GM12878 (cell line): ENCODE results near the gene FSTL4. TPM values are rescaled to one million over a fixed set of nuclear protein-coding genes. Genes with fewer than 3 reads are reported as not detected.

Source experiments
- HDAC6 ChIP-seq: fragments of 200-600 bp; sonication (generic); IDR thresholded peaks from one replicate; pipeline ENCODE4 v1.8.0; 2017; ENCODE audit warnings: antibody characterized with exemption; ENCODE audit not compliant: unreplicated experiment
- MLLT1 ChIP-seq: fragments of 450-650 bp; IDR thresholded peaks from 2 replicates; pipeline ENCODE4 v1.6.1; 2016; ENCODE audit warnings: mild to moderate bottlenecking
- MYB ChIP-seq: fragments of 150-350 bp; IDR thresholded peaks from 2 replicates; pipeline ENCODE4 v1.6.1; 2014; ENCODE audit warnings: mild to moderate bottlenecking, low read depth, low read length, borderline replicate concordance
- MYC ChIP-seq: IDR thresholded peaks from 2 replicates; pipeline ENCODE4 v1.6.1; 2011; ENCODE audit warnings: mild to moderate bottlenecking, low read length, moderate library complexity, inconsistent platforms; ENCODE audit not compliant: insufficient read depth, insufficient replicate concordance, insufficient read length, severe bottlenecking
- NR2F1 ChIP-seq: fragments of 450-650 bp; conservative IDR thresholded peaks from 2 replicates; pipeline ENCODE4 v1.6.1; 2017; ENCODE audit warnings: mild to moderate bottlenecking
- SMC3 ChIP-seq: IDR thresholded peaks from 2 replicates; pipeline ENCODE4 v1.6.1; 2011; ENCODE audit warnings: low read length, improper control_type of control experiment, borderline replicate concordance
- STAT3 ChIP-seq: IDR thresholded peaks from 2 replicates; pipeline ENCODE4 v1.6.1; 2011; ENCODE audit warnings: low read depth, low read length, improper control_type of control experiment
- TCF3 ChIP-seq: IDR thresholded peaks from 2 replicates; pipeline ENCODE4 v1.6.1; 2012; ENCODE audit warnings: low read depth, mild to moderate bottlenecking, low read length, borderline replicate concordance; ENCODE audit not compliant: insufficient read depth
- polyA plus RNA-seq, 11 experiments: library from polyadenylated mRNA; depleted of rRNA in 4 of 11; unstranded in 6 of 11; stranded (reverse) in 5 of 11; fragments of >200 nt; fragmentation: Nextera tagmentation in 4 of 11; fragmentation: Illumina TruSeq in 1 of 11; extraction: Ambion mirVana in 4 of 11; extraction: Trizol in 1 of 11; gene quantifications; 1 replicate in 1 of 11; 2 replicates in 10 of 11; pipeline versions ENCODE4 v1.2.1 to v1.2.3, GENCODE V29; 2011 to 2016; ENCODE audit warnings: inconsistent platforms in 2 of 11, missing spikeins in 2 of 11, low read depth in 1 of 11
- total RNA-seq, 4 experiments: library from RNA; depleted of rRNA in 3 of 4; stranded (reverse); fragments of >200 nt in 3 of 4; fragmentation: Illumina TruSeq in 1 of 4; extraction: Trizol in 1 of 4; gene quantifications; 2 replicates each; pipeline versions ENCODE4 v1.2.1 to v1.2.3, GENCODE V29; 2013 to 2021
- TF ChIP-seq, protein P1 (sequence below): IDR thresholded peaks from 2 replicates; pipeline ENCODE4 v1.6.1; 2012; ENCODE audit warnings: low read depth, low read length, improper control_type of control experiment
- TF ChIP-seq, protein P2 (sequence below): fragments of 450-650 bp; formaldehyde crosslinking; IDR thresholded peaks from 2 replicates; pipeline ENCODE4 v1.4.0; 2020; ENCODE audit warnings: mild to moderate bottlenecking, moderate library complexity
- TF ChIP-seq, protein P3 (sequence below): IDR thresholded peaks from 2 replicates; pipeline ENCODE4 v1.6.1; 2011; ENCODE audit warnings: low read depth, low read length, improper control_type of control experiment, borderline replicate concordance

Gene FSTL4
- total and polyA plus RNA-seq, 10 of the 15 experiments (the other 5 are each of a cell fraction or from before 2014, with no cell fraction given), result 0.01 to 0.79 (median 0.21) TPM; not detected in 6

DNA sequence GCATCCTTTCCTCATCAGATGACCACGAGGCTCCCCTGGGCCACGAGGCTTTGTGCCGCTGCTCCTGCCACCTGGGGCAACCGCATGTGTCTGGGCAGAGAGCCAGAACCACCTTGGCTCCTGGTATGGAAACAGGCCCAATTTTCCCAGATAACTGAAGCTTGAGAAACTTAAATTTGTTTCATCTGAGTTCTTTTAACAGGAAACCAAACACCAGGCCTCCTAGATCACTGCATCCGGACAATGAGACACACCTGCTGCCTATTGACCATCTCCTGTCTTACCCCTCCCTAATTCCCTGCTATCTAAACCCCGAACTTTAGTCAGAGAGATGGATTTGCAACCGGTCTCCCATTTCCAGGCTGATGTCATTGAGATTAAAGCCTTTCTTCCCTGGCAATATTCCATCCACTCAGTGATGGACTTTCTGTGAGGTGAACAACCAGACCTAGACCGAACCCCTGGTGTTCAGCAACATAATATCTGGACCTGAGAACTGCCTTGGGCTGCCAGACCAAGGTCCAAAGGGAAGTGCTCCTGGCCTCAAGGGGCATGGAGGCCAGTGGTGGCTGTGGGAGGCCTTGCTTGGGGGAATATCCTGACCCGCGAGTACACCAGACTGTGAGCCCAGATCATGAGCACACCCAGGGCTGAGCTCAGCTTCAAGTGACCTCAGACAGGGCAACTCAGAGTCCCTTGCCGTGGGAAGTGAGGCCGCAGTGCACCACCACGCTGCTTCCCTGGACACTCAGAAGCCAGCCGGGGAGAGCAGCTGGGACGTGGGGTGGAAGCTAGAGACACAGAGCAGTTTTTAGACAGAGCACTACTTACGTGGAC lies 360.8 kb downstream of the FSTL4 start (continued):
- TF ChIP-seq, protein P1, sequence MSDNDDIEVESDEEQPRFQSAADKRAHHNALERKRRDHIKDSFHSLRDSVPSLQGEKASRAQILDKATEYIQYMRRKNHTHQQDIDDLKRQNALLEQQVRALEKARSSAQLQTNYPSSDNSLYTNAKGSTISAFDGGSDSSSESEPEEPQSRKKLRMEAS, result no peak
- TF ChIP-seq TCF3 (no peak), MLLT1 (no peak), STAT3 (no peak), NR2F1 (no peak), SMC3 (no peak), MYC (no peak), HDAC6 (no peak), MYB (no peak)
- TF ChIP-seq, protein P2, sequence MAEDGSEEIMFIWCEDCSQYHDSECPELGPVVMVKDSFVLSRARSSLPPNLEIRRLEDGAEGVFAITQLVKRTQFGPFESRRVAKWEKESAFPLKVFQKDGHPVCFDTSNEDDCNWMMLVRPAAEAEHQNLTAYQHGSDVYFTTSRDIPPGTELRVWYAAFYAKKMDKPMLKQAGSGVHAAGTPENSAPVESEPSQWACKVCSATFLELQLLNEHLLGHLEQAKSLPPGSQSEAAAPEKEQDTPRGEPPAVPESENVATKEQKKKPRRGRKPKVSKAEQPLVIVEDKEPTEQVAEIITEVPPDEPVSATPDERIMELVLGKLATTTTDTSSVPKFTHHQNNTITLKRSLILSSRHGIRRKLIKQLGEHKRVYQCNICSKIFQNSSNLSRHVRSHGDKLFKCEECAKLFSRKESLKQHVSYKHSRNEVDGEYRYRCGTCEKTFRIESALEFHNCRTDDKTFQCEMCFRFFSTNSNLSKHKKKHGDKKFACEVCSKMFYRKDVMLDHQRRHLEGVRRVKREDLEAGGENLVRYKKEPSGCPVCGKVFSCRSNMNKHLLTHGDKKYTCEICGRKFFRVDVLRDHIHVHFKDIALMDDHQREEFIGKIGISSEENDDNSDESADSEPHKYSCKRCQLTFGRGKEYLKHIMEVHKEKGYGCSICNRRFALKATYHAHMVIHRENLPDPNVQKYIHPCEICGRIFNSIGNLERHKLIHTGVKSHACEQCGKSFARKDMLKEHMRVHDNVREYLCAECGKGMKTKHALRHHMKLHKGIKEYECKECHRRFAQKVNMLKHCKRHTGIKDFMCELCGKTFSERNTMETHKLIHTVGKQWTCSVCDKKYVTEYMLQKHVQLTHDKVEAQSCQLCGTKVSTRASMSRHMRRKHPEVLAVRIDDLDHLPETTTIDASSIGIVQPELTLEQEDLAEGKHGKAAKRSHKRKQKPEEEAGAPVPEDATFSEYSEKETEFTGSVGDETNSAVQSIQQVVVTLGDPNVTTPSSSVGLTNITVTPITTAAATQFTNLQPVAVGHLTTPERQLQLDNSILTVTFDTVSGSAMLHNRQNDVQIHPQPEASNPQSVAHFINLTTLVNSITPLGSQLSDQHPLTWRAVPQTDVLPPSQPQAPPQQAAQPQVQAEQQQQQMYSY (CRISPR knock-in tag), result no peak
- TF ChIP-seq, protein P3, sequence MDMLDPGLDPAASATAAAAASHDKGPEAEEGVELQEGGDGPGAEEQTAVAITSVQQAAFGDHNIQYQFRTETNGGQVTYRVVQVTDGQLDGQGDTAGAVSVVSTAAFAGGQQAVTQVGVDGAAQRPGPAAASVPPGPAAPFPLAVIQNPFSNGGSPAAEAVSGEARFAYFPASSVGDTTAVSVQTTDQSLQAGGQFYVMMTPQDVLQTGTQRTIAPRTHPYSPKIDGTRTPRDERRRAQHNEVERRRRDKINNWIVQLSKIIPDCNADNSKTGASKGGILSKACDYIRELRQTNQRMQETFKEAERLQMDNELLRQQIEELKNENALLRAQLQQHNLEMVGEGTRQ, result no peak
- TF ChIP-seq, all 136 proteins: peak for 0
